ENCODE data around the gene NDUFS4.

NDUFS4 gene

GRCh38 chr5:53730943-53731342 is 170.5 kb downstream of the NDUFS4 start:
- no peak overlapping the region for H3K27ac ChIP-seq
- no peak for TF ChIP-seq ZFX (IDR thresholded peaks at IDR 0.05)
- no peak for TF ChIP-seq CTCF (conservative IDR thresholded peaks at IDR 0.05)
